GM15510 (cell line): ENCODE data around the gene ST7.

Source experiments
- POLR2A ChIP-seq: IDR thresholded peaks from 3 replicates; pipeline ENCODE4 v1.6.1; 2011; ENCODE audit warnings: borderline replicate concordance; ENCODE audit not compliant: insufficient read length; ENCODE audit errors: extremely low read depth

Gene ST7

GRCh38 chr7:116953372-116953905 is at the start of gene ST7:
ST7 (plus strand) TSS chr7:116953501; CDS start chr7:116953541, 40 bp downstream.
- TF ChIP-seq POLR2A, result peak; percentile 64

DNA sequence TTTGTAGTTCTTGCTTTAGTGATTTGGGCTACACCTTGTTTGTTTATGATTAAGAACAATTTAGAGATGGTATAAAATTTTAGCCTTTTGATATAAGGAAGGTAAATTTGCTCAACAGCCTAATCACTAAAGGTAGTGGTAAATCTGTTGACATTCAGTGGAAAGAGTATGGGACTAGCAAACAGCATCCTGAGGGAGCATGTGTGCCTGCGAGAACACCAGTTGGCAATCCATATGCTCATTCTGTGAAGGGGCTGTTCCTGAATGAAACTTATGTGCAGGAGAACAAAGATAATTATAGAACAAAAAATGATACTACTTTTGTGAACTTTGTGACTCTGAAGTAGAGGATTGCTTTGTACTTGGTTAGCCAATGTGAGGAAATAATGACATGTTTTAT is 46.9 kb upstream of the ST7 start:
- TF ChIP-seq POLR2A, result no peak

DNA sequence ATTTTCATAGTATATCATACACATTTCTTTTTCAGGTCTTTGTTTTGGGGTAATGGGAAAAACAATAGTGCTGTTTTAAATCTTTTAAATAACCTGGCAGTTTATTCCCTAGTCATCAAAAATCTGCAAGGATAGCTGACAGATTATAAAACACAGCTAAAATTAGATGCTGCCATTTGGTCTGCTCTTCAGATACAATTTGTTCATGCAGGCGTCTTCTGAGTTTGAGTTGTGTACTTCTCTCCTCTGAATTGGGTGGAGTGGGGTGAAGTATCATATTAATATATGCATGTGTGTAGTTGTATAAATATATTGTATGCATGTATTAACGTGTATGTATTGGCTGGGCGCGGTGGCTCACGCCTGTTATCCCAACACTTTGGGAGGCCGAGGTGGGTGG is 42.9 kb upstream of the ST7 start:
- no peak for TF ChIP-seq POLR2A

- no peak for TF ChIP-seq POLR2A
These were observed 41.5 kb upstream of the ST7 start for GRCh38 chr7:116911801-116912200.

- no peak for TF ChIP-seq POLR2A
These were observed 40.9 kb upstream of the ST7 start for GRCh38 chr7:116912269-116912909.

DNA sequence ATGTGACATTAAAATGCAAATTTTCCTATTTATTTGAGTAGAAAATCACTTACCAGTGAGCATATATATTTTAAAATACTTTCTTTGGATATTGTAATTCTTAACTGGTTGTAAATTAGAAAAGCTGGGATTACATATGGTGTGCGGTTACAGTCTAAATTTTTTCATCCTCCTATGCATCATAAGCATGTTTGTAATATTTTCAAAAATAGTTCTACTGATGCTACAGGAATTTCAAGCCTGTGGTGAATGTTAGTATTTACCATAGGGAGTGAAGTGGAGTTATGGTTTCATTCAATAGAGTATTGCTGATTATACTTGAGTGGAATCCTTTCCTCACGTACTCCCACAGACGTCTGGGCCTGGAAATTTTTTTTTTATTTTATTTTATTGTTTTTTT is 34.6 kb upstream of the ST7 start:
- no peak for TF ChIP-seq POLR2A

GRCh38 chr7:116920359-116920758 is 32.9 kb upstream of the ST7 start:
- no peak for TF ChIP-seq POLR2A

- TF ChIP-seq POLR2A, result no peak
These were observed 30.8 kb upstream of the ST7 start for GRCh38 chr7:116922545-116922944.

- no peak for TF ChIP-seq POLR2A
These were observed 28.6 kb upstream of the ST7 start for GRCh38 chr7:116924741-116925140.

DNA sequence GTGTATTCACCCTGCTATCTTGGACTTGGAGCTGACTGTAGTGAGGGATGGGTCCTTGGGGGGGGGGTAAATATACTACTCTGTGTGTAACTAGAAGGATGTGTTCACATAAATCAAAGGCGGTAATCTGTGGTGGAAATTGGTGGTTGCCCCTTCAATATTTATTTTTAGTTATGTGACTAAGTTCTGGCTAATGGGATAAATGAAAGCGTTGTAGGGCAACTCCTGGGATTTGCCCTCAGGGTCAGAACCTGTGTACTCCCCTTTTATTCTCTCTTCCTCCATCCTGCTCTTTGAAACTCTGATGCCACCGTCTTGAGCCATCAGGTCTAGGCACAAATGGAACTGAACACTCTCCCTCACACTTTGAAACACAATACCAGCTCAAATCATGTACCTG is 24.3 kb upstream of the ST7 start:
- no peak for TF ChIP-seq POLR2A

GRCh38 chr7:116929914-116930913 is 23.1 kb upstream of the ST7 start:
- no peak for TF ChIP-seq POLR2A

DNA sequence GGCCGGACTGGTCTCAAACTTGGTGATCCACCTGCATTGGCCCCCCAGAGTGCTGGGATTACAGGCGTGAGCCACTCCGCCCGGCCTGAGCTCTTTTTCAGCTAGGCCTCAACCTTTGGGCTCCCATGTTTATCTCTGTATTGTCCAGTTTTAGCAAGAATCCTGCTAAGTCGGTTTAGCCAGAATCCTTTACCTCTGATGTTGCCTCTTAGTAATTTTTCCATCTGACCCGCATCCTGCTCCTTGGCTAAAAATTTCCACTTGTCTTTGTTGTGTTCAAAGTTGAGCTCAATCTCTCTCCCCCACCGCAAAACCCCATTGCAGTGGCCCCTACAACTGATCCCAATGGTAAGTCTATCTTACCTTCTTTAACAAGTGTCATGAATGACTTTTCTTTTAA is 20.7 kb upstream of the ST7 start:
- no peak for TF ChIP-seq POLR2A

DNA sequence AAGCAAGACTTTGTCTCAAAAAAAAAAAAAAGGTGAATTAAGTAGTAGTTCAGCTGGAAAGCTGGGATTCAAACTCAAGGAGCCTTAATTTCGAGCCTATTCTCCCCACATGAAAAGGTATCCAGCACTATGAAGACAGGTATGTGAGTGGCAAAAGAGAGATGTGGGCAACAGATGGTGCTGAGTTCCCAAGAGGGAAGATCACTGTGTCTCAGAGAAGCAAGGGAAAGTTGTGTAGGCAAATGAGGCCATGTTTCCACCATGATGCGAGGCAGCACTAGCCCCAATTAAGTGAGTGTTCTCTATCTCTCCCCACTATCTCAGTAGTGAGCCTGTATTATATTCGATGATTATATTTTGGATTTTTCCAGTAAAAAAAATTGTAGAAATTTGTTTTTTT is 19.8 kb upstream of the ST7 start:
- no peak for TF ChIP-seq POLR2A

DNA sequence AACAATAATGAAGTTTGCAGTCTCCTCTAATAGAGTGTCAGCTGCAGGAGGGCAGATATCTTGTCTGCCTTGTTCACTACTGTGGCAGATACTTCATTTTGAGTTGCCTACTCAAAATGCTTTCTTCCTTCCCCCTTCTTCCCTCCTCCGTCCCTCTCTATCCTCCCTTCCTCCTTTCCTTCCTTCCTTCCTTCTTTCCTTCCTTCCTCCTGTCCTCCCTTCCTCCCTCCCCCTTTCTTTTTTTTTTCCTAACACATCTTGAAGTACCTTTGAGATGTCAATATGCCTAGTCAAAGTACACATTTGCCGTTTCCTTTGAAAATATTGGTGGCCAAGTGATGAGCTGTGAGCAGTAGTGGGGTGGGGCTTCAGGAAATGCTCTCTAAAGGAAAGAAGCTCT is 18.7 kb upstream of the ST7 start:
- no peak for TF ChIP-seq POLR2A

- no peak for TF ChIP-seq POLR2A
These were observed 14.6 kb upstream of the ST7 start for GRCh38 chr7:116938678-116939077.
